Kidney epithelial cell (primary cell): ENCODE results near the gene EPHA4. TPM values are rescaled to one million over a fixed set of nuclear protein-coding genes. Genes with fewer than 3 reads are reported as not detected.

Experiments
- DNase-seq: peaks from one replicate; pipeline ENCODE4 v3.0.0-alpha.2; 2010; ENCODE audit warnings: low read depth
- H3K27me3 ChIP-seq: 2 replicates; pipeline ENCODE4 v1.6.0; 2011; ENCODE audit warnings: low read length; ENCODE audit not compliant: control insufficient read depth, insufficient read depth
- H3K36me3 ChIP-seq: 2 replicates; pipeline ENCODE4 v1.5.1; 2011; ENCODE audit warnings: low read length; ENCODE audit not compliant: control insufficient read depth, insufficient read depth
- H3K4me3 ChIP-seq: 2 replicates; pipeline ENCODE4 v1.5.1; 2011; ENCODE audit warnings: low read depth, mild to moderate bottlenecking, control low read depth, low read length
- CTCF ChIP-seq: IDR thresholded peaks from 2 replicates; pipeline ENCODE4 v1.5.1; 2011; ENCODE audit warnings: mild to moderate bottlenecking, moderate library complexity, low read length, control low read depth, inconsistent platforms; ENCODE audit not compliant: insufficient read depth, poor library complexity, severe bottlenecking
- total RNA-seq: library from RNA; depleted of rRNA; stranded (reverse); fragments of >200 nt; gene quantifications from 2 replicates; pipeline ENCODE4 v1.2.3, GENCODE V29; 2015

EPHA4 gene
- total RNA-seq, 1 donor from 2014 or later, result 6.6 TPM

- TF ChIP-seq CTCF, result no peak
- H3K27me3 ChIP-seq, result no peaks in the 10 kb centered on the region
- no peak for DNase-seq
- no peaks in the 10 kb centered on the region for H3K36me3 ChIP-seq
- H3K4me3 ChIP-seq, result no peak overlapping the region
Measured at GRCh38 chr2:221527776-221528309, 44.3 kb downstream of the EPHA4 start.

- no peak for TF ChIP-seq CTCF
Measured at GRCh38 chr2:221524158-221524557, 47.9 kb downstream of the EPHA4 start.

GRCh38 chr2:221521233-221521845, 50.8 kb downstream of the EPHA4 start:
- H3K27me3 ChIP-seq, result no peaks in the 10 kb centered on the region
- no peak for DNase-seq
- no peak for TF ChIP-seq CTCF
- no peaks in the 10 kb centered on the region for H3K36me3 ChIP-seq
- no peak overlapping the region for H3K4me3 ChIP-seq

More at GRCh38 chr2:221524158-221524557, 47.9 kb downstream of the EPHA4 start:
- no peak for DNase-seq
- H3K36me3 ChIP-seq, result no peaks in the 10 kb centered on the region
- no peak overlapping the region for H3K4me3 ChIP-seq
- no peaks in the 10 kb centered on the region for H3K27me3 ChIP-seq

GRCh38 chr2:221518935-221519625, 53.0 kb downstream of the EPHA4 start:
- Histone ChIP-seq H3K27me3 (no peaks in the 10 kb centered on the region), H3K4me3 (no peak overlapping the region), H3K36me3 (no peaks in the 10 kb centered on the region)
- no peak for TF ChIP-seq CTCF
- DNase-seq, result no peak

- no peaks in the 10 kb centered on the region for H3K27me3 ChIP-seq
- TF ChIP-seq CTCF, result no peak
- no peak for DNase-seq
- no peak overlapping the region for H3K4me3 ChIP-seq
- H3K36me3 ChIP-seq, result no peaks in the 10 kb centered on the region
Measured at GRCh38 chr2:221518201-221518934, 53.7 kb downstream of the EPHA4 start.
